Measurements from ENCODE around the gene RFNG. TPM values are rescaled to one million over a fixed set of nuclear protein-coding genes. Genes with fewer than 3 reads are reported as not detected.

RFNG gene
- total RNA-seq, 1 experiment from 2014 or later, result 37.9 TPM

DNA sequence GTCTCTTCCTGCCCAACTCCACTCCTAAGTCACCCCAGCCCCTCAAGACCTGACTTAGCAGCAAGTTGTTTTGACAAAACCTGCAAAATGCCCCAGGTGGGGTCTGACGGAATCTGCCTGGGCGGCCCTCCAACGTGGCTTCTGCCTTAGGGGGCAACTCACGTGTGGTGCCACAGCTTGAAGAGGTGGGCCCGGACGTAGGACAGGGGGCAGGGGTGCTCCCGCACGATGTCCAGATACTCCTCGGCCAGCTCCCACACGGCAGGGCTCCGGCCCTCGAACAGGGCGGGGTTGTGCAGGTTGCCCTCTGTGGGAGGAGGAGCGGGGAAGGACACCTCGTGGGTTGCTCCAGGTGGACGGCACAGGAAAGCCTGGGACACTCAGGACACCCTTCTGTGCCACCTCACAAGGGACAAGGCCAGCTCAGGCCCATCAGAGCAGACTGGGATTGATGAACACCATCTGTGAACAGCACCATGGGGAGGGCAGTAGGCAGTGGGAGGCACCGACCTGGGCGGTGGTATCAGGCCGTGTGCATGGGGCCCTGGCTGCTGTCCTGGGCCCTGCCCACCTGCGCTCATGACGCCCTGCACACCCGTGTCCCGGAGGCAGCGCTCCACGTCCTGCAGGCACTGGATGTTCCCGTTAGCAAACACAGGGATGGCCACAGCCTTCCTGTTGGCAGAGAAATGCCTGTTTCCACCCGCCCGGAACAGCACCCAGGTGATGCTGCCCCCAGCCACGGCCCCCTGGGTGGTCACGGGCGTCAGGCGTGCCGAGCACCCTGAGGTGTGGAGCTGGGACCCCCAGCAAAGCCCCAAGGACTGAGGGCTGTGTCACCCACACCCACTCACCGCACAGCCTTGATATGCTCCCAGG, 9.7 kb upstream of the RFNG start:
- no peaks in the 10 kb centered on the region for H3K27me3 Mint-ChIP-seq (ENCODE audit: insufficient read depth, unreplicated experiment)
- intact Hi-C loops (cut with micrococcal nuclease), result no loop called here
- POLR2A ChIA-PET, result interaction anchor here (1.0 kb wide), 1 partner anchor 24 kb away, joined by 3 read pairs; the partner anchor contains the start of gene DCXR
- no peaks in the 10 kb centered on the region for H3K4me1 Mint-ChIP-seq (ENCODE audit: insufficient read depth, unreplicated experiment)
- BruUV-seq (replicated peaks), result no TSS peak
- no peaks in the 10 kb centered on the region for H3K9me3 Mint-ChIP-seq (ENCODE audit: unreplicated experiment)
- no peak for DNase-seq (ENCODE audit: unreplicated experiment)
- H3K27ac Mint-ChIP-seq (ENCODE audit: low read depth, unreplicated experiment), result no peak overlapping the region
- CTCF ChIA-PET, result no interaction called here
- TF ChIP-seq, protein P1, sequence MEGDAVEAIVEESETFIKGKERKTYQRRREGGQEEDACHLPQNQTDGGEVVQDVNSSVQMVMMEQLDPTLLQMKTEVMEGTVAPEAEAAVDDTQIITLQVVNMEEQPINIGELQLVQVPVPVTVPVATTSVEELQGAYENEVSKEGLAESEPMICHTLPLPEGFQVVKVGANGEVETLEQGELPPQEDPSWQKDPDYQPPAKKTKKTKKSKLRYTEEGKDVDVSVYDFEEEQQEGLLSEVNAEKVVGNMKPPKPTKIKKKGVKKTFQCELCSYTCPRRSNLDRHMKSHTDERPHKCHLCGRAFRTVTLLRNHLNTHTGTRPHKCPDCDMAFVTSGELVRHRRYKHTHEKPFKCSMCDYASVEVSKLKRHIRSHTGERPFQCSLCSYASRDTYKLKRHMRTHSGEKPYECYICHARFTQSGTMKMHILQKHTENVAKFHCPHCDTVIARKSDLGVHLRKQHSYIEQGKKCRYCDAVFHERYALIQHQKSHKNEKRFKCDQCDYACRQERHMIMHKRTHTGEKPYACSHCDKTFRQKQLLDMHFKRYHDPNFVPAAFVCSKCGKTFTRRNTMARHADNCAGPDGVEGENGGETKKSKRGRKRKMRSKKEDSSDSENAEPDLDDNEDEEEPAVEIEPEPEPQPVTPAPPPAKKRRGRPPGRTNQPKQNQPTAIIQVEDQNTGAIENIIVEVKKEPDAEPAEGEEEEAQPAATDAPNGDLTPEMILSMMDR (IDR thresholded peaks at IDR 0.05; ENCODE audit: unreplicated experiment), result no peak
- H3K36me3 Mint-ChIP-seq (ENCODE audit: insufficient read depth, unreplicated experiment), result peaks cover 33% of the 10 kb centered on the region
- H3K4me3 Mint-ChIP-seq (ENCODE audit: unreplicated experiment), result no peak overlapping the region

DNA sequence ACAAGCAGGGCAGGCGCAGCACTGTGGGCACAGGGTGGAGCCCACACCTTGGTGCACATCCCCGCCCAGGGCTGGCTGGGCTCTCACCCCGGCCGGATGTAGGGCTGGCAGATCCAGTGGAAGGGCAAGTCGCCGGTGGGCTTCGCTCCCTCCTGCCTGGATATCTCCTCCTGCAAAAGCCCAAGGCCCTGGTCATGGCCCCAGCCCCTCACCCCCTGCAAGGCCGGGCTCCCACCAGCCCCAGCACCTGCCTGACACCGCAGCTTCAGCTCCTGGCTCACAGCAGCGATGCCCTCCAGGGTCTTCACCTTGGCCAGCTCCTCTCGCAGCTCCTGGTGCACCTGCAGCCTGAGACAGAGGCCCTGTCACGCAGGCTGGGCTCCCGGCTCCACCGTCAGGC, 9.0 kb upstream of the RFNG start:
- Mint-ChIP-seq H3K27me3 (ENCODE audit: insufficient read depth, unreplicated experiment) (no peaks in the 10 kb centered on the region), H3K36me3 (ENCODE audit: insufficient read depth, unreplicated experiment) (peaks cover 40% of the 10 kb centered on the region), H3K9me3 (ENCODE audit: unreplicated experiment) (no peaks in the 10 kb centered on the region), H3K27ac (ENCODE audit: low read depth, unreplicated experiment) (no peak overlapping the region), H3K4me1 (ENCODE audit: insufficient read depth, unreplicated experiment) (no peaks in the 10 kb centered on the region), H3K4me3 (ENCODE audit: unreplicated experiment) (no peak overlapping the region)
- TF ChIP-seq, protein P1 (IDR thresholded peaks at IDR 0.05; ENCODE audit: unreplicated experiment), result no peak
- intact Hi-C loops (cut with micrococcal nuclease), result no loop called here
- no TSS peak for BruUV-seq (replicated peaks)
- POLR2A ChIA-PET, result interaction anchor here (1.2 kb wide), 1 partner anchor 15 kb away, joined by 3 read pairs; no protein-coding TSS in a partner anchor
- CTCF ChIA-PET, result interaction anchor here (1.2 kb wide), 1 partner anchor 10 kb away, joined by 3 read pairs; no protein-coding TSS in a partner anchor
- DNase-seq (ENCODE audit: unreplicated experiment), result no peak

DNA sequence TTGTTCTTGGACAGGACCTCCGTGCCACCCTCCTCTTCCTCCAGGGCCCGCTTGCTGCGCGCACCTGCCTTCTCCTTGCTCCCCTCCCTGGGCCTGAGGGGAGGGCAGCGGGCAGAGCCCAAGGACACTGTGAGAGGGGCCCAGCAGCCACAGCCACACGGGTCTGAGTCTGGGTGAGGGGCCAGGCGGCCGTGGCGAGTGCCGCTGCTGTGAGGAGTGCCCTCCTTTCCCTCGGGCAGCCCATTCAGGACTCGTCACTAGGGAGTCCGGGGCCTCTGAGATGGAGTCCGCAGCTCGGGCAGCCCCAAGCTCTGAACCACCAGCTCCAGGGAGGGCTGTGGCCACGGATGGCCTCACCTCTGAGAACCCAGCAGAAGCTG, 8.4 kb upstream of the RFNG start:
- Mint-ChIP-seq H3K9me3 (ENCODE audit: unreplicated experiment) (no peaks in the 10 kb centered on the region), H3K36me3 (ENCODE audit: insufficient read depth, unreplicated experiment) (peaks cover 43% of the 10 kb centered on the region), H3K27me3 (ENCODE audit: insufficient read depth, unreplicated experiment) (no peaks in the 10 kb centered on the region), H3K27ac (ENCODE audit: low read depth, unreplicated experiment) (no peak overlapping the region), H3K4me3 (ENCODE audit: unreplicated experiment) (no peak overlapping the region), H3K4me1 (ENCODE audit: insufficient read depth, unreplicated experiment) (no peaks in the 10 kb centered on the region)
- ChIA-PET POLR2A (interaction anchor here (0.6 to 1.2 kb wide), 2 partner anchors 16 to 45 kb away, joined by 3 read pairs; no protein-coding TSS in a partner anchor), CTCF (interaction anchor here (1.2 kb wide), 1 partner anchor 9 kb away, joined by 3 read pairs; no protein-coding TSS in a partner anchor)
- intact Hi-C loops (cut with micrococcal nuclease), result no loop called here
- TF ChIP-seq, protein P1 (IDR thresholded peaks at IDR 0.05; ENCODE audit: unreplicated experiment), result no peak
- DNase-seq (ENCODE audit: unreplicated experiment), result no peak
- no TSS peak for BruUV-seq (replicated peaks)

DNA sequence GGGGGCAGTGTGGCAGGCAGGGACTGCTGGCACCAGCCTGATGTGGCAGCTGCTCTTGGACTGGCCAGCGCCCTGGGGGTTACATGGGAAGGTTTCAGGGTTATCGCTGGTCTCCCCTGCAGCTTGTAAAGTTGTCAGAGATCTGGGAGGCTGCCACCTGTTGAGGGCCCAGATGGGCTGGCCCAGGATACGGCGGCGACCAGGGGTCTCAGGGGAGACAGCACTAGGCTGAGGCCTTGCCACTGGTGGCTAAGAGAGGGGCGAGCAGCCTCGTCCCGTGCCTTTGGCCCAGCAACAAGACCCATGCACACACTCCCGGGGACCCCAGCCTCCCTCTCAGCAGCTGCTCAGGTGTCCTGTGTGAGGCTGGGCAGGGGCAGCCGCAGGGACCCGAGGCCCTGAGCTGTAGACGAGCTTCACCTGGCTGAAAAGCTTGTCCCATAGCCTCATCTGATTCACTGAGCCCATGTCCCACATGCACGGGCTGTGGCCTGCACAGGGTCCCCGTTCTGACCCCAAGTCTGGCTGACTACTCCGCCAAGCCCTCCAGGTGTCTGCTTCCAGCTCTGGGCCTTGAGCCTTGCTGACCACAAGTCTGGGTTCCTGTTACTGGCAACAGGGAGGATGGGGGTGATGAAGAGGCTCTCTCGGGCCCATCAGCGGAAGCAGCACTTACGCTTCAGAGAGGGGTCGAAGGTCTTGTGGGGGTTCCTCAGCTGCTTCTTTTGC, 7.8 kb upstream of the RFNG start:
- no peak for DNase-seq (ENCODE audit: unreplicated experiment)
- TF ChIP-seq, protein P1 (IDR thresholded peaks at IDR 0.05; ENCODE audit: unreplicated experiment), result no peak
- no peak overlapping the region for H3K27ac Mint-ChIP-seq (ENCODE audit: low read depth, unreplicated experiment)
- H3K36me3 Mint-ChIP-seq (ENCODE audit: insufficient read depth, unreplicated experiment), result peaks cover 49% of the 10 kb centered on the region
- no peaks in the 10 kb centered on the region for H3K4me1 Mint-ChIP-seq (ENCODE audit: insufficient read depth, unreplicated experiment)
- ChIA-PET POLR2A (interaction anchor here (0.5 to 1.2 kb wide), 3 partner anchors 17 to 46 kb away, joined by 3 read pairs; no protein-coding TSS in a partner anchor), CTCF (interaction anchor here (1.2 kb wide), 1 partner anchor 9 kb away, joined by 3 read pairs; no protein-coding TSS in a partner anchor)
- no peaks in the 10 kb centered on the region for H3K9me3 Mint-ChIP-seq (ENCODE audit: unreplicated experiment)
- intact Hi-C loops (cut with micrococcal nuclease), result no loop called here
- H3K4me3 Mint-ChIP-seq (ENCODE audit: unreplicated experiment), result no peak overlapping the region
- H3K27me3 Mint-ChIP-seq (ENCODE audit: insufficient read depth, unreplicated experiment), result no peaks in the 10 kb centered on the region
- no TSS peak for BruUV-seq (replicated peaks)
